Measurements from ENCODE around the gene CES5A.
"Not testable (repeated sequence)": the region's sequence is repeated elsewhere in the genome, so short reads cannot be mapped to it uniquely, and the experiment has no call there.

Gene CES5A, protein sequence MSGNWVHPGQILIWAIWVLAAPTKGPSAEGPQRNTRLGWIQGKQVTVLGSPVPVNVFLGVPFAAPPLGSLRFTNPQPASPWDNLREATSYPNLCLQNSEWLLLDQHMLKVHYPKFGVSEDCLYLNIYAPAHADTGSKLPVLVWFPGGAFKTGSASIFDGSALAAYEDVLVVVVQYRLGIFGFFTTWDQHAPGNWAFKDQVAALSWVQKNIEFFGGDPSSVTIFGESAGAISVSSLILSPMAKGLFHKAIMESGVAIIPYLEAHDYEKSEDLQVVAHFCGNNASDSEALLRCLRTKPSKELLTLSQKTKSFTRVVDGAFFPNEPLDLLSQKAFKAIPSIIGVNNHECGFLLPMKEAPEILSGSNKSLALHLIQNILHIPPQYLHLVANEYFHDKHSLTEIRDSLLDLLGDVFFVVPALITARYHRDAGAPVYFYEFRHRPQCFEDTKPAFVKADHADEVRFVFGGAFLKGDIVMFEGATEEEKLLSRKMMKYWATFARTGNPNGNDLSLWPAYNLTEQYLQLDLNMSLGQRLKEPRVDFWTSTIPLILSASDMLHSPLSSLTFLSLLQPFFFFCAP

DNA sequence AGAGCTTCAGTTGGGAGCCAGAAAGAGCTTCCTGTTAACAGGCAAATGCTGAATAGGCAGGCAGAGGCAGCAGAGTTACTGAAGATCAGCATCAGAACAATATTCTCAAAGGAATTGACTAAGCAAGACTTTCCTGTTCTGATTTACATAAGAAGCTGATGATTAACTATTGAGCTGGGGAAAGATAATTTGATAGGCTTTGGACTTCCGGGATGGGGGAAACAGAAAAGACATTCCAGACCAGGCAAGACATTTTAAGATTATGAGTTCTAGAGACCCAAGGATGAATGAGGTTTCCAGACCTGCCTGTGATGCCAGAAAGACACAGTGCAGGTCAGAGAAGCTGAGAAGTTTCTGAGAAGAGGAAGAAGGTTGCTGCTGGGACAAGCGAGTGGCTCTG is at the start of gene CES5A:
Gene CES5A, minus strand, starts transcription at position 101 of the 400 bp plus-strand sequence. CDS start 152 bp downstream, outside the sequence.
- H3K36me3 Mint-ChIP-seq (ENCODE audit: low read depth) = no peaks in the 10 kb centered on the region

DNA sequence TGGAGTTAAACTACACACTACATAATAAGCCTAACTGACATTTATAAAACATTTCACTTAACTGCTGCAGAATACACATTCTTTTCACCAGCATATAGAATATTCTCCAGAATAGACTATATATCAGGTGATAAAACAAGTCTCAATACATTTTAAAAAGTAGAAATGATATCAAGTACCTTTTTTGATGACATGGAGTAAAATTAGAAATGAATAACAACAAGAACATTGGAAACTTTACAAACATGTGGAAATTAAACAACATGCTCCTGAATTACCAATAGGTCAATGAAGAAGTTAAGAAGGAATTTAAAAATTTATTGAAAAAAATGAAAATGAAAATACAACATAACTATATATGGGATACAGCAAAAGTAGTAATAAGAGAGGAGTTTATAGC is 47.5 kb upstream of the CES5A start:
- Mint-ChIP-seq H3K4me3 (no peak overlapping the region), H3K27ac (no peak overlapping the region), H3K9me3 (peaks cover 7% of the 10 kb centered on the region), H3K4me1 (ENCODE audit: low read depth) (no peaks in the 10 kb centered on the region), H3K27me3 (peaks cover 14% of the 10 kb centered on the region), H3K36me3 (ENCODE audit: low read depth) (no peaks in the 10 kb centered on the region)
- intact Hi-C loops (cut with micrococcal nuclease) = no loop called here

More for the DNA sequence above, at the start of gene CES5A:
- H3K27ac Mint-ChIP-seq = no peak within 1 kb of the TSS
- H3K27me3 Mint-ChIP-seq = peaks cover 5% of the 10 kb centered on the region
- no peak within 1 kb of the TSS for H3K4me3 Mint-ChIP-seq
- intact Hi-C loops (cut with micrococcal nuclease) = no loop called here
- peaks cover 1% of the 10 kb centered on the region for H3K4me1 Mint-ChIP-seq (ENCODE audit: low read depth)
- H3K9me3 Mint-ChIP-seq = no peaks in the 10 kb centered on the region

DNA sequence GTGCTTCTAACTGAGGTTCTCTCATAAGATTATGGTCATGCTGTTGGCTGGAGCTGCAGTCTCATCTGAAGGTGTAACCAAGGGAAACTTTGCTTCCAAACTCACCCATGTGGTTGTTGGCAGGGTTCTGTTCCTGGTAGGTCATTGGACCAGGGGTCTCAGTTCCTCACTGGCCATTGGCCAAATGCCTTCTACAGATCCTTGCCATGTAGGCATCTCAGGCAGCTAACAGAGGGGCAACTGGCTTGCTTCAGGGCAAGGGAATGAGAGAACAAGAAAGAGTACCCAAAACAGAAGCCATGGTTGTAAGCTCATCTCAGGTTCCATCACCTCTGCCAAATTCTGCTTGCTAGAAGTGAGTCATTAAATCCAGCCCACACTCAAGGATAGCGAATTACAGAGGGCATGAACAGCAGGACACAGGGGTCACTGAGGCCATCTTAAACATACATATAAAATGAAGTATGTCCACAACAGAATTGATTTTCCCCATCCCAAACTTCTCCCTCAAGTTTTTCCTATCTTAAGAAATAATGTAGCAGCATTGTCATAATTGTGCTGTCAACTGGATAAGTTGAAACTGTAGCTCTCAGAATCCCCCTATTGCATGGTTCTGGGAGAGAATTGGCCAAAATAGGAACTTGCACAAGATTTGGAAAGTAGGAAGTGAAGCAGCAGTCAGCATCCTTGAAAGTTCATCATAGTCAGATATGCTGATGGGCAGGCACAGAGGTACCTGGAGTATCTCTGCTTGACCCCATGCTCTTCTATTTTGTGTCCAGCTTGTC is 42.4 kb upstream of the CES5A start:
- H3K36me3 Mint-ChIP-seq (ENCODE audit: low read depth) = no peaks in the 10 kb centered on the region
- no peaks in the 10 kb centered on the region for H3K4me1 Mint-ChIP-seq (ENCODE audit: low read depth)
- H3K27me3 Mint-ChIP-seq = peaks cover 8% of the 10 kb centered on the region
- no peak overlapping the region for H3K4me3 Mint-ChIP-seq
- H3K9me3 Mint-ChIP-seq = peaks cover 7% of the 10 kb centered on the region
- intact Hi-C loops (cut with micrococcal nuclease) = no loop called here
- H3K27ac Mint-ChIP-seq = no peak overlapping the region

DNA sequence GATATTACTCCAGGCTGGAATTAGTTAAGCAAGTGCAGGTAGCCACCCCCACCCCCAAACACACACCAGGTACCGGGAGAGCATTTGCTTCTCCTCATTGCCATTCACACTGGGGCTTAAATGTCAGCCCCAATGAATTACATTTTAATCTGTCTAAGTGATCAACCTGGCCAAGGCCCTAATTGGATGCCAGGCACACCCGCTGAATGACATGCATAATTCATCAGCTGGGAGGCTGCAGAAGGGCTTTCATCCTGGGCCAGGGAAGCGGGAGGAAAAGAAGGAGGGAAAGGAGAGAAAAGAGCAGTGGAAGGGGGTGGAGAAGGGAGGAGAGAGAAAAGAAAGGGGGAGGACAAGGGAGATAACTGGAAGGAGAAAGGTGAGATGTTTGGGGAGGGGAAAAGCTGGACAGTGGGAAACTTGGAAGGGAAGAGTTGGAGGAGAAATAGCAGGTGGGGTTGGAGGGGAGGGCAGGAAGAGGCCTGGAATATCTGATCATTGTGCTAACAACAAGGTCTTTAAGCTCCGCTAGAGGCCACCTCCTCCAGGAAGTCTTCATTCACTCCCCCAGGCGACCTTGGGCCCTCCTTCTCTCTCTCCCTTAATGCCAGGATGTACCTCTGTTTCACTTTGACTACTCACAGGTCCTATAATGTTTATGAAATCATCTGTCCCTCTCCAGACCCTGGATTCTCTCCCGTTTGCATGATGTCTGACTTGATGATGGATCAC is 40.1 kb upstream of the CES5A start:
- intact Hi-C loops (cut with micrococcal nuclease) = no loop called here
- H3K4me1 Mint-ChIP-seq (ENCODE audit: low read depth) = no peaks in the 10 kb centered on the region
- H3K27me3 Mint-ChIP-seq = peaks cover 9% of the 10 kb centered on the region
- no peak overlapping the region for H3K4me3 Mint-ChIP-seq
- H3K36me3 Mint-ChIP-seq (ENCODE audit: low read depth) = no peaks in the 10 kb centered on the region
- no peaks in the 10 kb centered on the region for H3K9me3 Mint-ChIP-seq
- no peak overlapping the region for H3K27ac Mint-ChIP-seq

DNA sequence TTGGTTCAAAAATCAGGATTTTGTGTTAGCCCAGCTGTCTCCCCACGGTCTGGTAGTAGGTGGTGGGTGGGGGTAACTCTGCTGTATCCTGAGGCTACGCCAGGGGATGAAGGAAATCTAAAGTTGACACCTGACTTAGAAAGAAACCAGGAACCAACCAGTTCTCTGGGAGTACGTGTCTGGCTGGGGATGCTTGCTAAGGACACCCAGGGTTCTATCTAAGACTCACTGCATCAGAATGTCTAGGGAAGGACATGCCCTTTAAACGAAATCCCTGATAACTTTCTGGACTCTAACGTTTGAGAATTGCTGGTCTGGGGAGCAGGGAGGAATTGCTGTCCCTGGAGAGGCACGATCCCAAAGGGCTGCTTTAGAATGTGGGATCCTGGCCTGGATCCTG is 39.2 kb upstream of the CES5A start:
- Mint-ChIP-seq H3K4me3 (no peak overlapping the region), H3K9me3 (no peaks in the 10 kb centered on the region), H3K27me3 (peaks cover 8% of the 10 kb centered on the region), H3K4me1 (ENCODE audit: low read depth) (no peaks in the 10 kb centered on the region), H3K27ac (no peak overlapping the region), H3K36me3 (ENCODE audit: low read depth) (no peaks in the 10 kb centered on the region)
- intact Hi-C loops (cut with micrococcal nuclease) = no loop called here

DNA sequence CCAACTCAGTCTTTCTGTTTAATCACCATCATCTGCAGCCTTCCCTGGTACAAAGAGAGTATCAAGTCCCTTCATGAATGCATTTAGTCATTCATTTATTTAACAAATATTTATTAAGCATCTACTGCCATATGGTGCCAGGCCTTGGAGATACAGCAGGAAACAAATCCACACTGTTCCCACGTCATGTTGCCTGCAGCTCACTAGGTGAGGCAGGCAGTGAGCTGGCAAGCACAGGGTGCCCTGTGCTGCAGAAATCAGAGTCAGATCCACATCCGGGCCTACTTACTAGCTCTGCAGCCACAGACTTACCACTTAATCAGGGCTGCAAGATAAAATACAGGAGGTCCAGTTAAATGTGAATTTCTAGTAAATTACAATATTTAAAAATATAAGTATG is 38.5 kb upstream of the CES5A start:
- Mint-ChIP-seq H3K9me3 (no peaks in the 10 kb centered on the region), H3K27ac (no peak overlapping the region), H3K4me1 (ENCODE audit: low read depth) (no peaks in the 10 kb centered on the region), H3K36me3 (ENCODE audit: low read depth) (no peaks in the 10 kb centered on the region), H3K27me3 (peaks cover 8% of the 10 kb centered on the region), H3K4me3 (no peak overlapping the region)
- intact Hi-C loops (cut with micrococcal nuclease) = no loop called here

DNA sequence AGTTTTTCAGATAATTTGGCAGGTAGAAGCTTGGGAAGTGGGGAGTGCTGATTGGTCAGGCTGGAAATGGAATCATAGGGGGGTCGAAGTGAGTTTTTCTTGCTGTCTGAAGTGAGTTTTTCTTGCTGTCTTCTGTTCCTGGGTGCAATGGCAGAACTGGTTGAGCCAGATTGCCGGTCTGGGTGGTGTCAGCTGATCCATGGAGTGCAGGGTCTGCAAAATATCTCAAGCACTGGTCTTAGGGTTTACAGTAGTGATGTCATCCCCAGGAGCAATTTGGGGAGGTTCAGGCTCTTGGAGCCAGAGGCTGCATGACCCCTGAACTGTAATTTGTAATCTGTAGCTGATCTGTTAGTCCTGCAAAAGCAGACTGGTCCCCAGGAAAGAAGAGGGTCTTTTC is 37.9 kb upstream of the CES5A start:
- H3K27ac Mint-ChIP-seq; intact Hi-C loops (cut with micrococcal nuclease); H3K9me3 Mint-ChIP-seq; H3K27me3 Mint-ChIP-seq; H3K4me1 Mint-ChIP-seq (ENCODE audit: low read depth); H3K4me3 Mint-ChIP-seq; H3K36me3 Mint-ChIP-seq (ENCODE audit: low read depth): not testable (repeated sequence)

DNA sequence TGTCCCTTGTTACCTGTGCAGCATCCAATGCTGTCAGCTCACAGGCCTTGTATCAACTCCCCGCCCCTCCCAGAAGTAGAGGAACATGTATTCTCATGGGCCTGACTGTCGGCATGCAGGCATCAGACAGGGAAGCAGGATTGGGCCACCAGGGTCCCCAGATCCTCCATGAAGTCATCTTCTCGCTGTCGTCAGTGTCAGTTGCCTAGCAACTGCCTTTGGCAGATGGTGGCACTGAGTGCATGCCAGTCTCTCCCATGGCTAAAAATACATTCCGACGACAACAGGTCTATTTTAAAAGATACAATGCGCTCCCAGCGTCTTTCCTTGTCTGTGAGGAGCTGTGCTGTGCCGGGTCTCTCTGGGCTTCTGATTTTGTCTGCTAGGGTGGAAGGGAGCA is 36.8 kb upstream of the CES5A start:
- H3K9me3 Mint-ChIP-seq = no peaks in the 10 kb centered on the region
- H3K36me3 Mint-ChIP-seq (ENCODE audit: low read depth) = no peaks in the 10 kb centered on the region
- H3K27ac Mint-ChIP-seq = no peak overlapping the region
- H3K27me3 Mint-ChIP-seq = peaks cover 8% of the 10 kb centered on the region
- no peaks in the 10 kb centered on the region for H3K4me1 Mint-ChIP-seq (ENCODE audit: low read depth)
- intact Hi-C loops (cut with micrococcal nuclease) = no loop called here
- no peak overlapping the region for H3K4me3 Mint-ChIP-seq

DNA sequence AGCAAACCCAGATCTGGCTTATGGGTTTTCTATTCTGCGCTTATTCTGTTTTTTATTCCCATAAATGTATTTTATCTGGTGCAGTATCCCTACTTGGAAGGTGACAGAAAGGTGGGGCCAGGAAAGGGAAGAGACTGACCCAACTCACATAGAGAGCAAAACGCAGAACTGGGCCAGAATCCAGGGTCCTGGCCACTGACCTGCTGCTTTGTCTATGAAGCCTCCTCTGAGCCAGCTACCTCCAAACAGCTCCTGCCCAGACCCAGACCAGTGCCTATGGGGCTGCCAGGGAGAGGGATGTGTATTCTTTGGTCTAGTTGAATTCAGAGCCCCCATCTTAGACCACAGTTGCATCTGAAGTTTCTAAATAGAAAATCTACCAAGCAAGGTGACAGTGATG is 36.4 kb upstream of the CES5A start:
- intact Hi-C loops (cut with micrococcal nuclease) = no loop called here
- Mint-ChIP-seq H3K36me3 (ENCODE audit: low read depth) (no peaks in the 10 kb centered on the region), H3K4me3 (no peak overlapping the region), H3K4me1 (ENCODE audit: low read depth) (no peaks in the 10 kb centered on the region), H3K27ac (no peak overlapping the region), H3K27me3 (peaks cover 5% of the 10 kb centered on the region), H3K9me3 (no peaks in the 10 kb centered on the region)

DNA sequence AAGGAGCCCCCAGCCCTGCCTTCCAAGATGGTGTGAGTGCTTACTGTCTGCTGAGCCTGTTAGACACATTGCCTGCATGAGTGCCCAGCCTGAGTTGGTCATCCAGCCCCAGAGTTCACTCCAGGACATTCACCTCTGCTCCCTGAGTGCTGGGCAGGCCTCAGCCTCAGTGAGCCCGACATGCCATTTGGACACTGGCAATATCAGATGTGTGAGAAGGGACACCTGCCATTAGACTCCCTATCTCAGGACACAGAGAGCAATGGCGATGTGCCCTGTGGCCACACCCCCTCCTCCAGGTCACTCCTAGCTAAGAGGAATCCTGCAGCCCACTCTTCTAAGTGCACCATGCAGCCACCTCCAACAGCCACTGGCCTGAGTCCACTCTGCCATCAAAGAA is 34.7 kb upstream of the CES5A start:
- Mint-ChIP-seq H3K4me1 (ENCODE audit: low read depth) (no peaks in the 10 kb centered on the region), H3K4me3 (no peak overlapping the region), H3K9me3 (no peaks in the 10 kb centered on the region), H3K36me3 (ENCODE audit: low read depth) (no peaks in the 10 kb centered on the region), H3K27me3 (peaks cover 5% of the 10 kb centered on the region), H3K27ac (no peak overlapping the region)
- intact Hi-C loops (cut with micrococcal nuclease) = no loop called here

DNA sequence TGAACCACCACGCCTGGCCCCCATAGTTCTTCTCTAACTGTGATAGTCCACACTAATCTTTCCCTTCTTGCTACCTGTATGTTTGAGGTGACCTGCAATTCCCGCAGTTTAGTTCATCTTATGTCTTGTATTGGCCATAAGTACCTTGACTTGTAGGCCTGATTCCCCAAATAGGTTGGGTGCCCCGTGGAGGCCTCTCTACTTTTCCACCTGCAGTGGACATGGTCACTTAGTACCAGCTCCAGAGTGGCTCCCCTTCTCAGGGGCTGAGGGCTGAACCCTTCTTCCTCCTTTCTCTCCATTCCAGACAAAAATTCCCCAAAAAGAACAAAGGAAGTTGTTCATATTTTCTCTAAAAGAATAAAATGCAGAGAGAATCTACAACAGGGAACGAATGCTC is 33.5 kb upstream of the CES5A start:
- Mint-ChIP-seq H3K36me3 (ENCODE audit: low read depth) (no peaks in the 10 kb centered on the region), H3K9me3 (peaks cover 11% of the 10 kb centered on the region), H3K4me3 (no peak overlapping the region), H3K27ac (no peak overlapping the region), H3K27me3 (peaks cover 5% of the 10 kb centered on the region), H3K4me1 (ENCODE audit: low read depth) (no peaks in the 10 kb centered on the region)
- intact Hi-C loops (cut with micrococcal nuclease) = no loop called here

DNA sequence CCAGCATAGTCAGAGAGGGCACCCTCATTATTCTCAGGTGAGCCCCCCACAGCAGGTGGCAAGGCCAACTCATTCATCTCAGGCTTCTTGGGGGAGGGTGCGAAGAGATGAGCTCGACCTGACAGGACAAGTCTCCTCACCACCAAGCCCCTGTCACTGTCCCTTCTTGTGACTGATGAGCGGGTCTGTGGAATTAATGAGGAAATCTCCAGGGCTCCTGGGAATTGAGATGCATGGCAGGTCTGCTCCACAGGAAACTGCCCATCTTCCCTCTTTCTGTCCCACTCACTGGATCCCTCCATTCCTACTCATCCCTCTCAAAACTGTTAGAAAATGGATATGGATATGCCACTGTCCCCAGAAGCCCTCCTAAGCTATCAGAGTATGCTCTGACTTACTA is 32.5 kb upstream of the CES5A start:
- no peaks in the 10 kb centered on the region for H3K4me1 Mint-ChIP-seq (ENCODE audit: low read depth)
- no peak overlapping the region for H3K27ac Mint-ChIP-seq
- H3K36me3 Mint-ChIP-seq (ENCODE audit: low read depth) = no peaks in the 10 kb centered on the region
- intact Hi-C loops (cut with micrococcal nuclease) = no loop called here
- H3K27me3 Mint-ChIP-seq = peaks cover 6% of the 10 kb centered on the region
- H3K9me3 Mint-ChIP-seq = peaks cover 15% of the 10 kb centered on the region
- no peak overlapping the region for H3K4me3 Mint-ChIP-seq

DNA sequence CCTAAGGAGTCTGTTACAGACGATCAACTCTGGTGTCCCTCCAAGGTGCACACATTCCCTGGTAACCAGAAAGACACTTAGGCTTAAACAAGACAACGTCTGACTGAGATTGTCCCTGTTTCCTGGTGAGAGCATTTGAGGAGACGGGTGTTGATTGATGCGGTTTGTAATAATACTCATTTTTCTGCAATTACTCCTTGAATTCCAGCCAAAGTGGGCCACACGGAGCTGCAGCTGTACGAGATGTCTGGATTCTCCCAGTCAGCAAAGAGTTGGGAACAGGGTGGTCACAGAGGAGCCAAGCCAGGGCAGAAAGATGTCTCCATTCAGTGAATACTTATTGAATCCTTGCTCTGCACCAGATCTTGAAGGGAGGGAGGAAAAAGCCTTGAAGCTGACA is 30.9 kb upstream of the CES5A start:
- H3K27ac Mint-ChIP-seq = no peak overlapping the region

DNA sequence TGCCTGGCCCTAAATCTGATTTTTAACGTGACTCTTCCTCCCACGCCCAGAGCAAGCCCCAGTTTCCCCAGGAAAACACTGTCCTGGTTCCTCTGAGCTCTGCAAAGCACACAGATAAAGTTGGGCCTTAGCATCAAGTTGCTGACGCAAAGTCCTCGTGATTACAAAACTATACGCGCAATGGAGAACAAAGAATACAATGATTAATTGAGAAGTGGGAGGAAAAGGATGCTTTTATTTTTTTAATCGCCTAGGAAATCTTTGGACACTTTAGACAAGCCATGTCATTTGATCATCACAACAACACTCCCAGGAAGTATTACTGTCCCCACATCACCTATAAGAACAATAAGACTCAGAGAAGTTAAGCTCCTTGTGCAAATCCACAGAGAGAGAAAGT is 30.5 kb upstream of the CES5A start:
- no peaks in the 10 kb centered on the region for H3K36me3 Mint-ChIP-seq (ENCODE audit: low read depth)
- H3K4me3 Mint-ChIP-seq = no peak overlapping the region
- peaks cover 2% of the 10 kb centered on the region for H3K27me3 Mint-ChIP-seq
- no peak overlapping the region for H3K27ac Mint-ChIP-seq
- intact Hi-C loops (cut with micrococcal nuclease) = no loop called here
- peaks cover 15% of the 10 kb centered on the region for H3K9me3 Mint-ChIP-seq
- no peaks in the 10 kb centered on the region for H3K4me1 Mint-ChIP-seq (ENCODE audit: low read depth)

More for the DNA sequence above, 30.9 kb upstream of the CES5A start:
- H3K9me3 Mint-ChIP-seq = peaks cover 15% of the 10 kb centered on the region
- intact Hi-C loops (cut with micrococcal nuclease) = no loop called here
- H3K27me3 Mint-ChIP-seq = peaks cover 3% of the 10 kb centered on the region
- no peak overlapping the region for H3K4me3 Mint-ChIP-seq
- no peaks in the 10 kb centered on the region for H3K4me1 Mint-ChIP-seq (ENCODE audit: low read depth)
- no peaks in the 10 kb centered on the region for H3K36me3 Mint-ChIP-seq (ENCODE audit: low read depth)
